CD4-positive, alpha-beta T cell treated with Interleukin-17A for 1 hour (primary cell): ENCODE measurements around the gene PRIMA1.

Experiments
- DNase-seq: peaks from one replicate; pipeline ENCODE4 v3.0.0-alpha.2; 2020

The PRIMA1 gene

DNA sequence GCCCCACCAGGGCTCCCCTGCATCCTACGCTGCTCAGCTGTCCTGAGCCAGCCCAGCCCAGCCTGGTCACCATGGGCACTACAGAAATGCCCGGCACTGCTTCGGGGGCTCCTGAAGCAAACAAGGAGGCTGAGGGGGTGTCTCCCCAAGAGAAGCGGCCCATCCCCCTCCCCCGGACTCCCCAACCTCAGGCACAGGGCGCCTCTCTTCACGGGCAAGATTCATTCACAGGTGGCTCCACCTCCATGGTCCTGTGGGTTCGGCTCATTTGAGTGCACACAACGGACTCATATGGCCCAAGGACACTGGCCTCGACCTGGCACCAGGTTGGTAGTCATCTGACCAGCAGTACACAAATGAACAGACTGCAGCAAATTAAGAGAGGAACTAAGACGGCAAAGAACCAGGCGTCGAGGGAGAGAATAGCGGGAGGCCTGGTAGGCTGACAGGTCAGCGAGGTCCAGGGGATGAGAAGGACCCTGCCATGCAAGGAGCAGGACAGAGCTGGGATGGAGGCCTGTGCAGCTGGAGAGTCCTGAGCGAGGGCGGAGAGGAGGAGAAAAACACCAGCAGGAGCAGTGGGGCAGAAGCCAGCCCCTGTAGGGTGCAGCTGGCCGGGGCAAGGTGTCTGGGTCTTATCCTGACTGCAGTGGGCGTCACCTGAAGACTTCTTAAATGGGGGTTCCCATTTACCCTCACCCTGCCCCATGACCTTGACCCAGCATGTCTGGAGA is 60.2 kb downstream of the PRIMA1 start:
- no peak for DNase-seq

DNA sequence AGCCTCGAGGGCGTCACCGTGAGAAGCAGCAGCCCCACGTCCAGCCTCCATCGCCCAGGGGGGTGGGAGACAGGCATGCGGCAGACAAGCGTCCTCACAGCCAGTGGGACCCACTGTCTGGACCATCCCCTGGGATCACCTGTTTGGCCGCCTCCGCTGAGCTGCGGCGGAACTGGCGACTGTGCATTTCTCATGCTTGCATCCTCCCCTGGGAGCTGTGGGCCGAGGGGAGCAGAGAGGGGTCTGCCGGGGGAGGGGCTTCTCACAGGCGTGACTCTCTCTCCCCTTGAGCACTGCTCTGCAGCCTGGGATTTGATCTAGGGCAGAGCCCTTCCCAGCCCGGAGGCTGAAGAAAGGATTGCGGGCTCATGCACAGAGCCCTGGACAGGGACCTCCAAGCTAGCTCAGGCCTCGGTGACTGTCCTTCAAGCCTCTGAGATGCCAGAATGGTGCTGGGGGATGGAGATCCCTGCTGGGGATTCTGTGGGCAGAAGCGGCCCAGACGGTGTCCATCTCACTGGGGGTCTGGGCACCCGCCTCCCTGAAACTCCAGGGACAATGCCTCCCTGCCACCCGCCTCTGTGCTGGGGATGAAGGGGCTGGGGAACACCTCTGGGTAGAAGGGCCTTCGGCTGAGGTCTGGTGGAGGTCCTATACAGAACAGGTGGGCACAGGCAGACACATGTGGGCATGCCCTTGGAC is 61.1 kb downstream of the PRIMA1 start:
- DNase-seq = no peak

DNA sequence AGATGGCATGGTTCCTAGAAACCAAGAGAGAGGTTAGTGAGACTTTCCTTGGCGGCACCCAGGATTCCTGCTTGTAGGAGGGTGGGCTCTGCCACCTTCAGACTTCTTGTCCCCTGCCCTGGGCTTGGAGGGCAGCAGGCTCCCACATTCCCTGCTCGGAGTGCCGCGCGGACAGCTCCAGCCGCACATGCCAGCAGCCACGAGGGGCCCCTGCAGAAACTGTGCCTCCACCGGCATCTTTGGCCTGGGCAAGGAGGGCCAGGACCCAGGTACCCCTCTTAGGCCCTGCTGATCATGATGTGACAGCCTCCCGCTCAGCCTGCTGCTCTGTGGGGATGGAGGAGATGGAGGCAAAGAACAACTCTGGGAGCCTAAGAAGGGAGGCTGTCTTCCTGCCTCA is 62.3 kb downstream of the PRIMA1 start:
- no peak for DNase-seq

DNA sequence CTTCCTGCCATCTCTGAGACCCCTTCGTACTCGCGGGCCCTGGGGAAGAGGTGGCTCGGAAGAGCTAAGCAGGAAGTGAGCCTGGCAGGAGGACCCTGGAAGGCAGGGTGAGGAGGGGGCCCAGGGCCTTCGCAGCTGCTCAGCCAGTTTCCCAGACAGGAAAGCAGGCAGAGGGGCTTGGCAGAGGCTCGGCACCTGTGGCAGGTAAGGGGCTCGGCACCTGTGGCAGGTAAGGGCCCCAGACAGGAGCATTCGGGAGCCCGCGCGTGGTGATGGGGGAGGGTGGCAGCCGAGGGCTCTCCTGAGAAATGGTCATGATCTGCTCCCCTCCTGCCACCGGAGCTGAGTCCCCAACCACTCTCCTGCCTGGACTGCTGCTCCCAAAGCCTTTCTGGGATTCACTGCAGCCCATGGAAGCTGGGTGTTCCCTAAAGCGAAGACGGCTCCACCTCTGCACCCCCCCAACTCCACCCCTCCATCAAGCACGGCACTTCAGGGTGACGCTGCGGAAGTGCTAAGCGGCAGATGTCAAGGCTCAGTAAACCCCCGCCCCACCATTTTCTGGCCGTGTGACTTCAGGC is 63.2 kb downstream of the PRIMA1 start:
- DNase-seq = no peak

DNA sequence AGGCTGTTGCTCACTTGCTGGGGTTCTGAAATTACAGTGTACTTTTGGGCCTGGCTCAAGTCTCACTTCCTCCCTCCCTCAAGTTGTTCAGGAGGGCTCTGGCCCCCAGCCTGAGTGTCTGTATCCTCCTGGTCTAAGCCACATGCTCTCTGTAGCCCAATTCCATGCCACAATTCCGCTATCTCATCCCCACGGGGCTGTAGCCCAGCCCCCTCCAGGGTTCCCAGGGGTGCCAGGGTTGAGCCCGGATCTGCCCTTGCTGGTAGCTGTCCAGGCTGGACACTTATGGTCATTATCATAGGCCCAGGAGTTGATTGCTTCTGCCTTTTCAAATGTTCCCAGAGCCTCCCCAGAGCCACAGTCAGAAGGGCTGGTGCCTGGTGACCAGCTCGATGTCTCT is 65.3 kb downstream of the PRIMA1 start:
- no peak for DNase-seq

DNA sequence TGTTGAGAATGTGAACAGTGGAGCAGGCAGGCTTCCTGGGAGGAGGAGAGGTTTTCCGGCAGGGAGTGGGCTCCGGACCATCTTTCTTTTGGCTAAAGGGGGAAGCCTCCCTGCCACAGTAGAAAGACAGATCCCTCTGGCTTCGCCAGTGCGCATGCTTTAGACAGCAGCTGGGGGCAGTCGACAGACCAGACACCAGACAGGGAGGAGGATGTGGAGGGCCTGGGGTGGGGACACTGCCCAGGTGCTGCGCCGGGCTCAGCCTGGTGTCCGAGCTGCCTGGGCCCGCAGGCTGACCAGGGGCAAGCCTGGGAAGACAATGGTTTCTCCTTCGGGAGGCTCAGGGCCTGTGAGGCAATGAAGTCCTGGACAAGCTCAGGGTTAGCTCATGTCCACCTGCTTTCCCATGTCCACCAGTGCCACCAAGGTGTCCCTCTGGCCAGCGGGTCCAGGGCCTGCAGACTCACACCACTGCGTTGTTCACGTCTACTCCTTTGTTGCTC is 67.3 kb downstream of the PRIMA1 start:
- no peak for DNase-seq

DNA sequence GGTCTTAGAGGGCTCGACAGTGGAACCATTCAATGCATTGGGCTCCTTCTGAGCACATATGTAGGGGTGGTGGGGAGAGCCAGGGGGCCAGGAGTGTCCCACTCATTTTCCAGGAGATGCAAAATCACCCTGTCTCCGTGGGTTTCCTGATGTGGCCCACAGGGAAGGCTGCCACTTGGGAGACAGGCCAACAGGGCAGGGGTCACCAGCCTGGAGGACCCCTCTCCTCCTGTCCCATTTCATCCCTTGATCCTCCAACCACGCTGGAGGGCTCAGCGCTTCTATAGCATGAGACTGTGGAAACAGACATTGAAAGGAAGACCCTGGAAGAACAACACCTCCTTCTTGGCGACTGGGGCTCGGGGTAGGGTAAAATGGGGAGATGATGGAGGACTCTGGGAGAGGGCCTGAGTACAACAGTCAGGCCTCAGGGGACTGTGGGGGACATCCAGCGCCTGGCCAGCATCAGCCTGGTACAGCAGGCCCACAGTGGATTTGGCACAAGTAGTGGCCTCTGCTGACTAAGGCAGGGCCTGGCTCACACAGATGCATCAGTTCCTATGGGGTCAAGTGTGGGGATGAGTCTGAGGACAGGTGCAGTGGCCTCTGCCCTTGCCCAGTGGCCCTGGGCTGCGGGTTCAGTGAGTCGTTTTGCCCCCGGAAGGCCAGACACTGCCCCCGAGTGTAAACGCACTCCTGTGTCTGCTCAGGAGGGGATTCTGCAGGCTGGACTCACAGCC is 68.0 kb downstream of the PRIMA1 start:
- no peak for DNase-seq

DNA sequence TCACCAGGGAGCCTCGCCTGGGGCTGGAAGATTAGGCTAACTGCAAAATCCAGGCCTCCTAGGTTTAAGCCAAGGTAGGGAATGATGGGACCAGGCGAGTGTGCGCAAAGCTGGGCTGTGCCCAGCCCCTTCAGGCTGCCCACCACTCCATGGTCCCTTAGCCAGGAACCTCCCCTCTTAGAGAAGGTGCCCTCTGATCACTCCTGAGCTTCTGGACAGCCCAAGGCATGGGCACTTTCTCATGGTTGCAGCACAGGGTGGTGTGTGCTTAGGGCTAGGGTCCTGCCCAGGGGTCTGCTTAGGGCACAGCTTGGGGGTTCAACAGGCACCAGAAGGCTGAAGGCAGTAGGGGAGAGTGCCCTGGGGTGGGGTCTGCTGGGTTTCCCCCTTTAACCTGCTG is 69.0 kb downstream of the PRIMA1 start:
- DNase-seq = no peak

DNA sequence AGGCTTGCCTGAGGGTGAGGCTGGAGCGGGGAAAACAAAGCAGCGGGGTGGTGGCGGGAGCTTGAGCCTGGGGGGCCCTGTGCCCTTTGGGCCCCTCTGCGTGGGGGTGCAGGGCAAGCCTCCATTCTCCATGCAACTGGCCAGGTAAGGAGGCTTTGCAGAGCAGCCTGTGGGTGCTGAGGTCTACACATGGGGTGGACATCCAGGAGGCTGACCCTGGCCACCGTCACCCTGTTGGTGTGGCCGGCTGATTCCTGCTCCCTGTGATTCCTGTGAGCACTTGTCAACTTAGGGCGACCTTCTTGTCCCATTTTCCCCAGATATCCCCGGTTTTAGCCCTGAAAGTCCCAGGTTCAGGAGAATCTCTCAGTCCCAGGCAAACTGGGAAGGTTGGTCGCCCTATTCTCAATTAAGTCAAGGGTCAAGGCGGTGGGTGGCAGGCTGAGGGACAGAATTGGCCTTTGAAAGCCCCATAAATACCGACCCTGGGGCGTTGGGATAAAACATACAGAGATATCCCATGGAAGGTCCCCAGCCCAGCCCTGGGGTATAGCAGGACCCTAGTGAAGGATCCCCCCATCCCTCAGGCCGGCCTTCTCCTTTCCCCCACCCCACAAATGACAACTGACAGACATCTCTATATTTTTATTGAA is 70.5 kb downstream of the PRIMA1 start:
- no peak for DNase-seq

DNA sequence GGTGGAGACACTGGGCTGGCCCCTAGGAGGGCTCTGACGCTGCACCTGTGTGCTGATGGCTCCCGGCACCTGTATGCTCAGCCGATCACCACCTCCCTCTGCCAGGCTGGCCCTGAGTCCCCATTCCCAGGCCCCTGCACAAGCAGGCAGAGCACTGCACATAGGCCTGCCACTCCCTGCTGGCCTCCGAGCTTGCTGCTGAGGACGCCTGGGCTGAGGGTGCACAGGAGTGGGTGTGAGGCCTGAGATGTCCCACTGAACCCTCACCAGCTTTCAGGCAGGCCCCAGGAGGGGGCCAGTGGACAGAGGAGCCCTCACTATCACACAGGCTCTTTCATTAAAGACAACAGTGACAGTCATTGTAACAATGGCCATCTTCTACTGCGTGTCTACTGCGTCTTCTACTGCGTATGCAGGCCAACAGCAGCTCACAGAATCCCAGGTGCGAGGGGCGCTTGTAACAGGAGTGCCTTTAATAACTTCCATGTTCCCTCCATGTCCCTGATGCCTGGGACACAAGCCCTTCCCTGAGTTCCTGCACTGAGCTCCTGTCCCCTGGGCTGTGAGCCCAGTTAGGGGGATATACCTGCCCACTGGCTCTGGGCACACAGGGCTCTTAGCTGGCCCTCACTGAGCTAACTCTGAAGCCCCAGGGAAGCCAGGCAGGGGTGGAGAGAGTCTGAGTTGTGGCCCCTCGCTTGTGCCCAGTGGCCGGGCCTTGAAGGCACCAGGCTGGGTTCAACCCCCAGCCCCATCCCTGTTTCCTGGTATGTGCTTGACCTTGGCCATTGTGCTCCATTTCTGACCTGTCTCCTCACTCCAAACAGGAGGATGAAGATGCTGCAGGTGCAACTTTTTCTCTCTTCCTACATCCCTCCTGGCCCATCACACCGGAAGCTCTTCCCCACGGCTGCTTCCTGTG is 71.3 kb downstream of the PRIMA1 start:
- DNase-seq = no peak

DNA sequence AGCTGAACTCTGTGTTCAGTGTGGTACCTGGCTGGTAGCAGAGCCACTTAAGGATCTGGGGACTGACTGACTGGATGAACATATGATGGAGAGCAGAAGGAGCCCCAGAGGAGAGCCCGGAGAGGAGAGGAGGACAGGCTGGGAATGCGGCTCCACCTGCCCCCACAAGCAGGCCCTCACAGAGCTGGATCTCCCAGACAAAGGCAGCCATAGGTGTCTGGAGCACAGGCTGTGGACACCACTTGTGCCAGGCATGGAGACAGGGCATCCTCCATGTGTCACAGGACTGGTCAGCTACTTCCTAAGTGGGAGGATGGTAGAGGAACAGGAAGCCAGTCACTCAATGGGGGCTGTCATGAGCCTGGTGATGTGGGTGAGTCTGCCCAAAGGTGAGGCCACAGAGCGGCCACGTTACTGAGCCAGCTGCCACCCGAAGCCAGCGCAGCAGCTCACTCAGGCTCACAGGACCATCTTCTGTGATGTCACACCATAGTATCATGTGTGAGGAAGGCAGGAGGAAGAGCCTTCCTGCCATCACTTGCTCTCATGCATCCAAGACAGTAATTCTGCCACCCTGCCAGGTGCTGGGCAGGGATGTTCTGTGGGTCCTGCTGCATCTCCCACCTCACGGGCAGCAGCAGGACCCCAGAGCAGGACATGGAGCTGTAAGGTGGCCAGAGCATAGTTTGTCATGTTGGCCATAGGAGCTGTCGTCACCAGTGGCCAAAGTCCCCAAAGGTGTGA is 72.1 kb downstream of the PRIMA1 start:
- DNase-seq = no peak

DNA sequence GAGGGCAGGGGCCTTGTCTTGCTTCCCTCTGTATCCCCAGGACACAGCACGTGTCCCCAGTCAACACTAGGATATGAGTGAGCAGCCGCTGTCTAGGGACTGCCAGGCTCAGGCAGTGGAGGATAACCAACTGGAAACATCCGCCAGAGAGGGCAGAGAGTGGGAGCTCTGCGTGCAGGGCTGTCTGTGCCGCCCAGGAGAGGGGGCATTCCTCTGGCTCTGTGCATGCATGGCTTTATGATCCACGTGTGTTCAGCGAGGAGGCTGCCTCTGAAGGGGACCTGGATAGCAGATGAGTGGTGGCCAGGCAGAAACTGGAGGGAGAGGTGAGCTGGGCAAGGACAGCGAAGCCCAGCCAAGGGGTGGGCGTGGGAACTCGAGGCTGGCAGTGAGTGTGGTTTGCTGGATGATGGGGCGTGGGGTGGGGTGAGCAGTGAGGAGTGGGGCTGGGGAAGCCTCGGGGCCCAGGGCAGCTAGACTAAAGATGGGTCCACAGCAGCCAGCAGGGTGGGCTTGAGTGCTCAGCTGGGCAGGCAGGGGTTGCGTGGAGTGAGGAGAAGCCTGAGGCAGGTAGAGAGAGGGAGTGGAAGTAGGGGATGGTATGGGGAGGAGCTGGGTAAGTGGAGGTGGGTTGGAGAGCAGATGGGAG is 72.9 kb downstream of the PRIMA1 start:
- no peak for DNase-seq

DNA sequence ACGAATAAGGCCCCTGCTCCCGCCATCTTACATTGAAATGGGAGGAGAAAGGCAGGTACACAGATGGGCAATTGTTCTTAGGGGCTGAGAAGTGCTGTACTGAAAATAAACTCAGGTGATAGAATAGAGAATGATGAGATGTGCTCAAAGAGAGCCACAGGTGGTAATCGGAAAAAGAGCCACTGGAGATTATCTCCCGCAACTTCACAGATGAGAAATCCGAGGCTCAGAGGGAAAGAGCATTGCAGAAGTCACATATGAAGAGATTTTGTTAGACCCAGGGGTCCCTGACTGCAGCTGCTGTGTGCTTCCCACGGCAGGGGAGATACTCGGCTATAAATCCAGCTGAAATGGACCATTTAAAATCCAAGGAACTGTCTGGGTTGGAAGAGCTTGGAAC is 73.7 kb downstream of the PRIMA1 start:
- no peak for DNase-seq

DNA sequence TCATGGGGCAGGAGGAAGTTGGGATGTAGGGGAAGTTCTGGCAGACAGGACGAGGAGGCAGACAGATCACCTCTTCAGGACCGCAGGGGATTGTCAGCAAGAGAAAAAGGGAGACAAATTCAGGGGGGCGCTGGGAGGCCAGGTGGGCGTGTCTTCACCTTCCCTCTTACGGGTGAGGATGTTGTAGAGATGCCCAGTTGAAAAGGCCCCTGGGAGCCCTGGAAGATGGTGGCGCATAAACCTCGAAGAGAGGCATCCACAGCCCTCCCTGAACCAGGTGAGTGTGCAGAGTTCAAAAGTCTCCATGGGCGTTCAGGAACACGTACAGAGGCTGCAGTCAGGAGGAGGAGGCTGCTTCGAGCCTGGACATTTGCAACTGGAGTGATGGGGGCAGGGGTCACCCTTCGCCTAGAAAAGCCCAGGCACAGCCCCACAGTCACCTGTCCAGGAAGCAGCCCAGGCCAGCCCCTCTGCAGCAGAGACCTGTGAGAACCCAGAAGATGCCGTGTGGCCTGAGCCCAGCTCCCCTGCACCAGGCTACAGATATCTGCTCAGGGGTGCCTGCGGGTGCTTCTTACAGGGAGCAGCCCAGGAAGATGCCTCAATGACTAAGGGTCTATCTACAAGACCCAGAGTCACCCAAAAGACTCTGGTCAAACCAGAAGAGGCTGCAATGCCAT is 74.4 kb downstream of the PRIMA1 start:
- DNase-seq = no peak

DNA sequence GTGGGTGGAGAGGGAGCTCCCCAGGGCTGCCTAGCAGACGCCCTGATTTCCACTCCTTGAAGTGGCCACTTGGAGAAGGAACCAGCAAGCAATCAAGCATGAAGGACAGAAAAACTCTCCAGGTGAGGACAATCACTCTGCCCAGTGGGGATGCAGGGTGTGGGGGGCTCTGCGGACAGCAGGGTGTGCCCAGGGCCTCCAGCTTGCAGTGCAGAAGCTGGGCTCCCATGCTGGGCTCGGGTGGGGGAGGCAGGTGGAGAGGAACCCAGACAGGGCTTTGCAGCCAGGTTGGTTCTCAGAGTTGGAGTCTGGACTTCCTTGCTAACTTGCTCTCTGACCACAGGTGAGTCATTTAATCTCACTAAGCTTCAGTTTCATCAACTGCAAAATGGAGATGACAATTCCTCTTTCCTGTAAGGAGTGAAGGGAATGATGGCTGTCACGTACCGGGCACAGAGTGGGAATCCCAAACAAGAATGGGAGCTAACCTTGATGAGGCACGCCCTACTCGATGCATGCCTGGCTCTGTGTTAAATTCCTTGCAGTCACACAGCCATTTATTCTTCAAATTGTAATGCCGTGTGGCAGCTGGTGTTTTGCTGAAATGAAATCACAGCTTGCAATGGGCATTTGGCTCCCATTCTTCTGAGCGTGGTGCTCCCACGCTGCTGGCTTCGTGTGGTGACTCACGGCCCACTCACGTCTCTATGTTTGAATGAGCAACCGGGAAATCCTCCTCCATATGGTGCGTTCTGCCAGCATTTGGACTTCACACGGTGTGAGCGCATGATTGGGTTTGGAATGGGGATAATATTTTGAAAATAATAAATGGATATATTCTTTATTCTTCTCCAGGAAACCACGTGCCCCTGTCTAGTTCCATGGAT is 75.2 kb downstream of the PRIMA1 start:
- DNase-seq = no peak

DNA sequence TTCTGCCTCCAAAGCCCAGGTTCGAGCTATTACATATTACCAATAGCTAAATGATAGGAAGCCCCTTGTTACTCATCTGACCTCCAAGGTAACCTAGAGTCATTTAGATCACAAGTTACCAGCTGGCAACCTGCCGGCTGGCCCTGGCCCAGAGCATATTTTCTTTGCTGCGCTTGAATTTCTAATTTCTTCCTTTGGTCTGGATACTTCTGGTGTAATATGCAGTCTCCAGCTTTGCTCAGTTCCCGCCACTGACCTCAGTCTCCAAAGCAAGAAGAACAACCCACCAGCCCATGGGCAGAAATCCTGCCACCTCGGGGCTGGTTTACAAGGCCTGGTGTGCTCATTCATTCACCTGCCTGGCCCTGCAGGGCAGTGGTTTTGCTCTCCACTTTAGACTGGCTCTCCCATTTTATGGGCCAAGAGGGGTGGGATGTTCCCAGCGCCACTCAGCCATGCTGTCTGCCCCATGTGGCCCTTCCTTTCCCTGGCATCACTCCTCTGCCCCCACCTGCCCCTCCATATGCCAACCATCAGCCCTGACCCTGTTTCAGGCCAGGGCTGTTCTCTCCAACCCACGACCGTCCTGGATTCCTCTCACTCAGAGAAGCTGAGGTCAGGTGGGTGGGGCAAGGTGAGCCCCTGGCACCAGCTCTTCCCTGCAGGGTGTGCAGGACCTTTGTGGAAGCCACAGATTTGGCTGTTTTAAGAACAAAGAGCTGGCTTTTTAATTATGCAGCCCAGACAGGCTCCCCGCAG is 76.0 kb downstream of the PRIMA1 start:
- no peak for DNase-seq

DNA sequence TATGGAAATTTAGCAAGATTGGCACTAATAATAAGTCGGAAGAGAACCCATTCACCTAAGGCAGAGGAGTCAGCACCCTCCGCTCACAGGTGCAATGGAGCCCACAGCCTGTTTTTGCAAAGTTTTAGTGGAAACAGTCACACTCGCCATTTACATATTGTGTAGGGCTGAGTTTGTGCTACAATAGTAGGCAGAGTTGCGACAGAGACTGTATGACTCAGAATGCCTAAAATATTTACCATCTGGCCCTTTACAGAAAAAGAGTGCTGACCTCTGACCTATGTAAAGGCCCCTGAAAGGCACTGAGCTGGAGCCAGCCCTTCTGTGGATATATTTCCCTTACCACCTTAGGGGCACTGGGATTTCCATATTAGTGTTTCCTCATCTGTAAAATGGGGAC is 79.0 kb downstream of the PRIMA1 start:
- no peak for DNase-seq

DNA sequence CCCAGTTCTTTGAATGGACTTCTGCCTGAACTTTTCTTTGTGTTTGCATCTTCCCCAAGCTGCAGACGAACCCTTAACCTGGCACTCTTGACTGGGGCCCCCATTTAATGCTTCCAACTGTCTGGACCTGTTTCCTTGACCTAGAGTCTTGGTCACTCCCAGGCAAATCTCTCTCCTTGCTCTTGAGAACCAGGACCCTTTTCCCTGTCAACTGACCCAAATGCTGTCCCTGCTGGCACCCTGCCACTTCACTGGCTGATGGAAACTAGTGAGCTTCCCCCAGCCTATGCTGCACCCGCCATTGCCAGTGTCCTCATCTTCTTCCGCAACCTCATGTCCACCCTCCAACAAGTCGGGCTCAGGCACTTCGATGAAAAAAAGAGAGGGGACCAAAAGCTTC is 79.5 kb downstream of the PRIMA1 start:
- no peak for DNase-seq
